Epithelial cell of prostate (primary cell): Measurements from ENCODE around the gene EML1.

Source experiments
- DNase-seq: peaks from one replicate; pipeline ENCODE4 v3.0.0-alpha.2; 2011; ENCODE audit warnings: low read depth, low spot score
- H3K27ac ChIP-seq: fragments of 450-650 bp; 2 replicates; pipeline ENCODE4 v1.5.1; 2017; ENCODE audit warnings: mild to moderate bottlenecking

The EML1 gene

GRCh38 chr14:99777951-99778350, 15.3 kb upstream of the EML1 start:
- no peak overlapping the region for H3K27ac ChIP-seq
- DNase-seq = no peak

DNA sequence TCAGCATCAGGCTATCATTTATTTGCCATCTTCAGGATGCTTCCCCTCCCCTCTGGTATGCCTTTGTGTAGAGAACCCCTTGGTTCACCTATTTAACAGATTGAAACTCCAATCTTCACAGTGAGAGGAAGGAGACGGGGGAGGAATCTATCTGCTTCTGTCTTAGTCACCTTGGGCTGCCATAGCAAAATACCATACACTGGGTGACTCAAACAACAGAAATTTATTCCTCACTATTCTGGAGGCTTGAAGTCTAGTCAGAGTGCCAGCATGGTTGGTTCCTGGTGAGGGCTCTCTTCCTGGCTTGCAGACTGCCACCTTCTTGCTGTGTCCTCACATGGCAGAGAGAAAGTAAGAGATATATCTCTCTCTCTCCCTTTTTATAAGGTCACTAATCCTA, 13.5 kb upstream of the EML1 start:
- H3K27ac ChIP-seq = peak overlapping the region; percentile 37
- DNase-seq = peak; percentile 26

DNA sequence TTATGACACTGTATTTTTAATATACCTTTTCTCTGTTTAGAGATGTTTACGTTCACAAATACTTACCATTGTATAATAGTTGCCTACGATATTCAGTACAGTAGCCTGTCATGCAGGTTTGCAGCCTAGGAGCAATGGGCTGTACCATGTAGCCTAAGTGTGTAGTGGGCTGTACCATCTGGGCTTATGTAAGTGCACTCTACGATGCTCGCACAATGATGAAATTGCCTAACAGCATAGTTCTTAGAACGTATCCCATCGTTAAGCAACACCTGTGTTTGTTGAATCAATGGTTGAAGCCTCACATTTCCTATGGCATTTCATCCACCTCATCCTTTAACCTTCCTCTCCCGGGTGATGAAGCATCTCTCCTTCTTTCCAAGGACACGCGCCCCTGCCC, 12.5 kb upstream of the EML1 start:
- DNase-seq = no peak

GRCh38 chr14:99781091-99781490, 12.1 kb upstream of the EML1 start:
- H3K27ac ChIP-seq = no peak overlapping the region
- no peak for DNase-seq

More for the DNA sequence above, 12.5 kb upstream of the EML1 start:
- no peak overlapping the region for H3K27ac ChIP-seq

DNA sequence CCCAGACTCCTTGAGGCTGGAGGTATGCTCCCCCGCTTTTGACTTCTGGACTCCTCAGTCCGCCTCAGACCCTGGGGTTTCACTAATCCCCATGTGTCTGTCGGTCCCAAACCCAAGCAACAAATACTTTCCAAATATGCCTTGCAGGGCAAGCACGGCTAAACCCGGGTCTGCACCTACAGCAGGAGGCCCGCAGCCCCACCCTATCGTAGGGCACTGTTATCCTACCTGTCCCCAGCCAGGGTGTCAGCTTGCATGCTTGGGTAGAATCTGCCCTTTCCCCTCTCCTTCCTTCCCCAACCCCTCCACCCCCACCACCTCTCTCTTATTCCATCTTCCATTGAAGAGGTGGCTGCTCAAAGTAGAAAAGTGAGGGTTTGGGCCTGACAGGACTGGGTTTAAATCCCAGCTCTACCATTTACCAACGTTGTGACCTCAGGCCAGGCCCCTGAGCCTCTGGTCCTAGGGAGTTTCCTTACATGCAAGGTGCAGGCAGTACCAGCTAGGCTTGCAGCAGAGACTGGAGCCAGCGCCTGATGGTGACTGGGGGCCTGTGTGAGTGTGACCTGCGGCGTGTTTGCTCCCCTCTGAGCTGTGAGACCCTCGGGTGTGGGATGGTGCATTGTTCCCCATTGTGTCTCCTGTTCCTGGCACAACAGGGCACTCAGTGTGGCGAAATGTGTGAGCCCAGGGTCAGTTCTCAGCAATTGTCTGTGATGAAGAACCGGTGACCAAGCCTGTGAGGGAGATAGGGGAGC, 11.2 kb upstream of the EML1 start:
- no peak overlapping the region for H3K27ac ChIP-seq
- no peak for DNase-seq

- no peak for DNase-seq
- H3K27ac ChIP-seq = no peak overlapping the region
Measured at GRCh38 chr14:99784508-99784907, 8.7 kb upstream of the EML1 start.

DNA sequence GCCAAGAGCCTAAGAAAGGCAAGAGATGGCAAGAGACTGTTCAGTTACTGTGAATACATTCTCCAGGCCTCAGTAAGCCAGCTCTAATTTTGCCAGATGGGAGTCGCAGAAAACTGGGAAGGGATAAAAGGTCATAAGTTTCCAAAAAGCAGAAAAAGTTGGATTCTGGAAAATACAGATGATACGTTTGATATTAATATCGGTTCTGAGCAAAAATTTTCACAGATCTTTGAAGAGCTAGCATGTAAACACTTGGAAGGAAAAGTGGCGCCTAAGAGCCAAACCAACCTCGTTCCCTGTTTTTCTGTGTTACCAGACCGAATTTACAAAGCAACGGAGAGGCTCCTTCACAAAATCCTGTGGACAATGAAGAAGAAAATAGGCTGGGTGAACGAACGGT, 7.8 kb upstream of the EML1 start:
- DNase-seq = no peak
- no peak overlapping the region for H3K27ac ChIP-seq

- no peak for DNase-seq
Measured at GRCh38 chr14:99786511-99786989, 6.7 kb upstream of the EML1 start.

DNA sequence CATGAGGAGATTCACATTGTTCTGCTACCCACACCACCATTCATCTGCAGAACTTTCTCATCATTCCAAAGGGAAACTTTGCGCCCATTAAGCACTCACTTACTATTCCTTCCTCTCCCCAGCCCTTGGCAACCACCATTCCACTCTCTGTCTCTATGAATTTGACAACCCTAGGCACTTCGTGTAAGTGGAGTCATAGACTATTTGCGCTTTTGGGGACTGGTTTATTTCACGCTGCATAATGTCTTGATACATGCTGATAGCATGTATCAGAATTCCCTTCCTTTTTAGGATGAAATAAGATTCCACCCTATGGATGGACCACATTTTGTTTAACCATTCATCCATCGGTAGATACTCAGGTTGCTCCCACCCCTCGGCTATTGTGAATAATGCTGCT, 4.5 kb upstream of the EML1 start:
- no peak overlapping the region for H3K27ac ChIP-seq
- DNase-seq = no peak

More at GRCh38 chr14:99786511-99786989, 6.7 kb upstream of the EML1 start:
- H3K27ac ChIP-seq = no peak overlapping the region

GRCh38 chr14:99789581-99789980, 3.6 kb upstream of the EML1 start:
- H3K27ac ChIP-seq = no peak overlapping the region
- DNase-seq = no peak

DNA sequence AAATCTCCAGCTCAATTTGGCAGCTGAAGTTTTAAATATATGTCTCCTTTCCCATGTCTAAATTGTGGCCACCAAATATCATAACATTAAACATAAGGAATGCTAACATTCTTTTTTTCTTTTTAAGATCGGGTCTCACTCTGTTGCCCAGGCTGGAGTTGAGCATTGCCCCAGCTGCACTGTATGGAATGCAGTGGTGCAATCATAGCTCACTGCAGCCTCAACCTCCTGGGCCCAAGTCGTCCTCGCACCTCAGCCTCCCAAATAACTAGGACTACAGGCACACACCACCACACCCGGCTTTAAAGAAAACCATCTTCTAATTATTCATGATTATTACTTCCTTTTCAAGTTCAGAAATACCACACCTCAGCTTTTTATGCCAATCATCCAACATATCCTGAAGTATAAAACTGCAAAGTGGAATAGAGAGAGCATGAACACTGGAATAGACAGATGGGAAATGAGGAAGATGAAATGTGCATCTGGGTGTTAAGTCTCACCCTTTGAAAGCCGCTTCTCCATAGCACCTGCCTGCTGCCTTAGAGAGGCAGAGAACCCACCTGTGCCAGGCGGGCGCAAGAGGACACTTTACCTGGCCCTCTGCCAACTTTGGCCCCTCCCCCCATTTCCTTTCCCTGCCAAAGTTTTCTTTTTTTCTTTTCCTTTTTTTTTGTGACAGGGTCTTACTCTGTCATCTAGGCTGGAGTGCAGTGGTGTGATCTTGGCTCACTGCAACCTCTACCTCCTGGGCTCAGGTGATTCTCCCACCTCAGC, 2.8 kb upstream of the EML1 start:
- no peak for DNase-seq
- H3K27ac ChIP-seq = no peak overlapping the region

- H3K27ac ChIP-seq = no peak overlapping the region
Measured at GRCh38 chr14:99790978-99791376, 2.2 kb upstream of the EML1 start.

DNA sequence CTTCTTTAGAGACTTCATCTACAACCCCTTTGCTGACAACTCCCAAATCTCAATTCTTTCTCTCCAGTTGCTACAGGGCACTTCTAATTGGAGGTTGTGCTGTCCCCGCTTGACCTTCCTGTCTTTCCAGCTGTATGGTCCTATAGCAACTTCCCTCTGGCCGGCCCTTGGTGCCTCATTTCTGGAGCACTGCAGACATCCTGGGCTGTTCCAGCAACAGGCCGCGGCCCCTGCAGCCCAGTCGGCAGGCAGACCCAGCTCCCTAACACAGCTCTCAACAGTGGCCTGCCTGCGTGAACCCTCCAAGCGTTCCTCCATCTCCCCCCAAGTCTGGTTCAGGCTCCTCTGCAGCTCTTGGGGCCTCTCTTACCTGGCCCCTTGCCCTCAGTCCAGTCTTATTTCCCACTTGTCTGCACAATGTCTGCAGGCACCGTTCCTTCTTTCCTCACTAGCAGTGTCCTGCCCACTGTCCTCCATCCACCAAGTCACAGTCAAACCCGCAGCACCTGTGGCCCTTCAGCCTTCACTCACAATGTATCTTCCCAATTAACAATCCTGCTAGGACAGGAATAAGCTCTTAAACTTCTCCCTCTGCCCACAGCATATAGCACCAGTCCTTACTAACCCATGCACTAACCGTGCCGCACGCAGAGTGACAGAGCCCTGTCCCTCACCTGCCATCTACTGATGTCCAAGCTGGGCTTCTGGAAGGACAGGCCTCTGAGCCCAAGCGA, 1.6 kb upstream of the EML1 start:
- H3K27ac ChIP-seq = peak overlapping the region; percentile 4
- no peak for DNase-seq

More at GRCh38 chr14:99790978-99791376, 2.2 kb upstream of the EML1 start:
- no peak for DNase-seq

- peak overlapping the region; percentile 4 for H3K27ac ChIP-seq
- no peak for DNase-seq
Measured at GRCh38 chr14:99792210-99792535, 1.0 kb upstream of the EML1 start.

DNA sequence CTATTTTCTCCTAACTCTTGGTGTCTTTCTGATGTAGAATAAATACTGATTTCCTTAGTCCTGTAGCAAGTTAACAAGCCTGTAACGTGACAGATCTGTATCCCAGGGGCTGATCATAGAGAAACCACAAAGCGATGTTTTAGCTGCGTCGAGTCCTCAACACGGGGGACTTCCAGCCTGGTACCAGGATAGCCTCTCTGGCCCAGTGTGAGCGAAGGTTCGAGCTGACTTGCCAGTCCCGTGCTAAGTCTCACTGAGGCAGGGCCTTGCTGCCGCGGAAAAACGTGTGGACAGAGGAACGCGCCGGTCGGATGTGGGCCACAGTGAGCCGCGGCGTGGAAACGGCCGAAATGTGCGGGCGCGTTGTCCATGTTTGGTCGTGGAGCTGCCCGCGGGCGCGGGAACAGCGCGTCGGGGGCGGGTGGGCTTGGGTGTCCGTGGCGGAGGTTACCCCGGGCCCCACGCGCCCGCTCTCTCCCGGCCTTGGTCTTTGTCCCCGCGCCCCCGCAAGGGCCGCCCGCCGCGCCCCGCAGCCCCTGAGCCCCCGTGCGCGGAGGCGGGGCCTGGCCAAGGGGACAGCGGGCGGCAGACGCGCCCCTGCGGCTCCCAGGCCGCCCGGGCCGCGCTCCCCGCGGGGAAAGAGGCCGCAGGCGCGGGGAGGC, 531 bp upstream of the EML1 start:
- H3K27ac ChIP-seq = peak overlapping the region; percentile 4
- DNase-seq = no peak

DNA sequence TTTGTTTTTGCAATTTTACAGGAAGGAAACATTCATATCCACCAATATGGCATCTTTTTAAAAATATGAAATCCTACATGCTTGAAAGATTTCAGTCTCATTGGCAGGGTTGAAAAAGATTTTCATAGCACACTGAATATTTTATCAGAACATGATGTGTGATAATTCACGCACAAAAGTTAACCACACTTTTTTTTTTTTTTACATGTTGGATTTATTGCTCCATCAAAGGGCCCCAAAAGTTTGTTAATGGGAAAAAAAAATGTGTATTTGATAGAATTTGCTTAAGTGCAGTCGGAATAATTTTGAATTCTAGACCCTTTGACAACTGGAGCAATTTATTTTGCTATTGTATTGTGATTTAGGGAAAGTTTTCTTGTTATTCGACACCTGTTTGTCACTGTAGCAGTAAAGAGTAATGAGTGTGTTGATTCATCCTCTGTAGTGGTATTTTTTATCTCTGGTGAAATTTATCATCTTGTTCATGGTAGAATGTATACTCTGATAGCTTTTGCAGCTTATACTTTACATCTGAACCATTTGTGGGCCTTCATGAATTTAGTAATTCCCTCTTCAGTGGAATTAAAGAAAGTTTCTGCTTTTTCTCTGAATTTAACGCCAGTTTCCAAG, 1.1 kb downstream of the EML1 start:
- H3K27ac ChIP-seq = no peak overlapping the region
- no peak for DNase-seq

GRCh38 chr14:99795046-99795445, 1.8 kb downstream of the EML1 start:
- no peak overlapping the region for H3K27ac ChIP-seq
- no peak for DNase-seq

DNA sequence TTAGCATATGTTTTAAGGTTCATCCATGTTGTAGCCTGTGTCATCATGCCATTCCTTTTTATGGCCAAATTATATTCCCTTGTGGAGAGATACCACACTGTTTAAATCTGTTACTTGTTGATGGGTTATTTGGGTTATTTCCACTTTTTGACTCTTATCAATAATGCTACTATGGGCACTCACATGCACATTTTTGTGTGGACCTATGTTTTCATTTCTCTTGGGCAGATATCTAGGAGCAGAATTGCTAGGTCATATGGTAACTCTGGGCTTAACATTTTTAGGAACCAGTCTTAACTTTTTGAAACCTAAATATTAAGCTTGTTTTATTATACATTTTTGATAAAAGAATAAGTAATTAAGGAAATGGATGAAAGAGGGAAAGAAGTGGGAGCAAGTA, 4.0 kb downstream of the EML1 start:
- H3K27ac ChIP-seq = no peak overlapping the region
- DNase-seq = no peak

- H3K27ac ChIP-seq = no peak overlapping the region
- DNase-seq = no peak
Measured at GRCh38 chr14:99800781-99801180, 7.6 kb downstream of the EML1 start.
